Lower lobe of right lung (tissue), 2 donors: ENCODE results near the gene NAALADL2. TPM values are rescaled to one million over a fixed set of nuclear protein-coding genes. Genes with fewer than 3 reads are reported as not detected.

Experiments
- ATAC-seq, 2 donors: fragments of 200-7000 bp; cut with Tn5 transposase; one replicate each; pipeline ENCODE4 v1.9.1; 2020 to 2022; ENCODE audit warnings: mild to moderate bottlenecking in 2 of 2, moderate library complexity in 2 of 2
- DNase-seq: peaks from one replicate; pipeline ENCODE4 v3.0.0-alpha.2; 2020
- H3K27ac ChIP-seq: fragments of 200-600 bp; one replicate; pipeline ENCODE4 v1.8.0; 2022
- H3K27me3 ChIP-seq: fragments of 200-600 bp; one replicate; pipeline ENCODE4 v1.8.0; 2022; ENCODE audit warnings: low read depth
- H3K36me3 ChIP-seq: fragments of 200-600 bp; one replicate; pipeline ENCODE4 v1.8.0; 2022; ENCODE audit warnings: mild to moderate bottlenecking
- H3K4me1 ChIP-seq: fragments of 200-600 bp; one replicate; pipeline ENCODE4 v1.8.0; 2022
- H3K4me3 ChIP-seq: fragments of 200-600 bp; one replicate; pipeline ENCODE4 v1.8.0; 2022; ENCODE audit warnings: mild to moderate bottlenecking
- H3K9me3 ChIP-seq: fragments of 200-600 bp; one replicate; pipeline ENCODE4 v1.8.0; 2022
- CTCF ChIP-seq: fragments of 200-600 bp; IDR thresholded peaks from one replicate; pipeline ENCODE4 v1.8.0; 2022; ENCODE audit warnings: antibody characterized with exemption, mild to moderate bottlenecking
- intact Hi-C: fragments of 100-400 bp; cut with DNase I; formaldehyde crosslinking; loops from one replicate; pipeline ENCODE4 v1.11.0; 2022
- total RNA-seq: library from RNA; stranded (reverse); fragmentation: NEBNext Ultra II Directional; extraction: Animal tissue kit (Norgen Biotek cat#: 25700); gene quantifications from one replicate; pipeline ENCODE4 v1.2.1, GENCODE V29; 2021
- donor health status: DM: no; HTN: yes; CAD: no; lungs with severe emphysema.

Gene NAALADL2
- total RNA-seq, 1 donor from 2014 or later = 9.8 TPM

DNA sequence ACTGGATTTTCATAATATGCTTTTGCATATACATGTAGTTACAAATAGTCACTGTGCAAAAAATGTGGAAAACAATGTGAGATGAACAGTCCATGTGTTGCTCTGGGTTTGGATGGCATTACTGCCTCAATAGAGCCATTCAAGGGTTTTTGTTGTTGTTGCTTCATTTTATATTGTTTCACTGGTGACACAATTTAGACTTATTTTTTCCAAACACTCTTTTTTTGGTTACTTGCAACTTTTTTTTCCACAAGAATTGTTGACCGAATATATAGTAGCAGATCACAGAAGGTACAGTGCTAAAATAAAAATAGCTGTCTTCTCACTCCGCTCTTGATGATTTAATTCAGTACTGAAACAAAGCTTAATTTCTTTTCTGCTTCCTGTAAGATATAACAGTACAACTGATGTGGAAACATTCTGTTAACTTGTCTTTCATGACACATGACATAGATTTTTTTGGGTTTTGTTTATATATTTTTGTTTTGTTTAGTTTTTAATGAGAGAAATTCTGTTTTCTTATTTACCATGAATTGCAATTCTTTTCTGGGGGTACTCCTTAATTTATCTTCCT is 618.6 kb downstream of the NAALADL2 start:
- no peak overlapping the region for H3K4me3 ChIP-seq
- H3K36me3 ChIP-seq = no peaks in the 10 kb centered on the region
- no peaks in the 10 kb centered on the region for H3K4me1 ChIP-seq
- H3K27ac ChIP-seq = no peak overlapping the region
- intact Hi-C loops = no loop called here
- no peaks in the 10 kb centered on the region for H3K27me3 ChIP-seq
- TF ChIP-seq CTCF = no peak
- ATAC-seq = no peak
- DNase-seq = no peak
- no peaks in the 10 kb centered on the region for H3K9me3 ChIP-seq

GRCh38 chr3:175478301-175478700 is 619.2 kb downstream of the NAALADL2 start:
- H3K4me3 ChIP-seq = no peak overlapping the region
- intact Hi-C loops = no loop called here
- no peak for TF ChIP-seq CTCF
- no peaks in the 10 kb centered on the region for H3K9me3 ChIP-seq
- ATAC-seq (no peak), DNase-seq (no peak)
- no peaks in the 10 kb centered on the region for H3K27me3 ChIP-seq
- H3K27ac ChIP-seq = no peak overlapping the region
- no peaks in the 10 kb centered on the region for H3K36me3 ChIP-seq
- H3K4me1 ChIP-seq = no peaks in the 10 kb centered on the region

DNA sequence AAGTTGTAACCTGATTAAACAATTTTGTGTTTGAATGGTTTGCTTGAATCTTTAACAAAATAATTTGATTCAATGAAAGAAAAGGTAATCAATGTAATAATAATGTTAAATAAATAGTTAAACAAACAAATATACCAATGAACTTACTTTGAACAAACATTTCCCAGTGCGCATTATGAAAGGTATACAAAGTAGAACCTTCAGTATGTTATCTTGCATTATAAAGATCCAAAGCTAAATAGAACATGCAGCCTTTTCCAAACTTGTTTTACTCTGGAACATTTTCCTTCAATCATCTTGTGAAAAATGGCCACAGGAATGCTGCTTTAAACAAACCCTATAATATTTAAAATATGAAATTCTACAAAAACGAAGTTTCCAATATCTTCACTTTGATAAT is 620.0 kb downstream of the NAALADL2 start:
- H3K9me3 ChIP-seq = no peaks in the 10 kb centered on the region
- no peak for TF ChIP-seq CTCF
- H3K4me1 ChIP-seq = no peaks in the 10 kb centered on the region
- DNase-seq (no peak), ATAC-seq (no peak)
- H3K27ac ChIP-seq = no peak overlapping the region
- intact Hi-C loops = no loop called here
- H3K4me3 ChIP-seq = no peak overlapping the region
- no peaks in the 10 kb centered on the region for H3K27me3 ChIP-seq
- no peaks in the 10 kb centered on the region for H3K36me3 ChIP-seq

- Histone ChIP-seq H3K27ac (no peak overlapping the region), H3K4me3 (no peak overlapping the region), H3K9me3 (no peaks in the 10 kb centered on the region), H3K4me1 (no peaks in the 10 kb centered on the region), H3K36me3 (no peaks in the 10 kb centered on the region), H3K27me3 (no peaks in the 10 kb centered on the region)
- intact Hi-C loops = no loop called here
- DNase-seq (no peak), ATAC-seq (no peak)
- no peak for TF ChIP-seq CTCF
Measured at GRCh38 chr3:175479800-175480199, 620.7 kb downstream of the NAALADL2 start.

- ATAC-seq (no peak), DNase-seq (no peak)
- Histone ChIP-seq H3K4me1 (no peaks in the 10 kb centered on the region), H3K9me3 (no peaks in the 10 kb centered on the region), H3K36me3 (no peaks in the 10 kb centered on the region), H3K27ac (no peak overlapping the region), H3K4me3 (no peak overlapping the region), H3K27me3 (no peaks in the 10 kb centered on the region)
- intact Hi-C loops = no loop called here
- no peak for TF ChIP-seq CTCF
Measured at GRCh38 chr3:175484666-175485065, 625.5 kb downstream of the NAALADL2 start.

- ATAC-seq (no peak), DNase-seq (no peak)
- no peak overlapping the region for H3K27ac ChIP-seq
- H3K4me1 ChIP-seq = no peaks in the 10 kb centered on the region
- H3K36me3 ChIP-seq = no peaks in the 10 kb centered on the region
- TF ChIP-seq CTCF = no peak
- H3K9me3 ChIP-seq = no peaks in the 10 kb centered on the region
- intact Hi-C loops = no loop called here
- no peak overlapping the region for H3K4me3 ChIP-seq
- H3K27me3 ChIP-seq = no peaks in the 10 kb centered on the region
Measured at GRCh38 chr3:175485436-175485835, 626.3 kb downstream of the NAALADL2 start.
